Thyroid gland (tissue), 4 donors: ENCODE data around the gene DRD2.

Experiments used
- CTCF ChIP-seq, 6 experiments: fragments of 200-600 bp in 3 of 6; fragments of 450-650 bp in 3 of 6; sonication (generic) in 3 of 6; IDR thresholded peaks; one replicate each; pipeline ENCODE4 v1.5.1; 2016 to 2019; ENCODE audit warnings: antibody characterized with exemption in 6 of 6, mild to moderate bottlenecking in 2 of 6, inconsistent platforms in 1 of 6, moderate library complexity in 1 of 6
- POLR2A ChIP-seq, 2 donors: fragments of 450-650 bp; IDR thresholded peaks; one replicate each; pipeline ENCODE4 v1.6.1; 2017; ENCODE audit warnings: antibody characterized with exemption in 2 of 2, mild to moderate bottlenecking in 2 of 2, moderate library complexity in 1 of 2

DNA sequence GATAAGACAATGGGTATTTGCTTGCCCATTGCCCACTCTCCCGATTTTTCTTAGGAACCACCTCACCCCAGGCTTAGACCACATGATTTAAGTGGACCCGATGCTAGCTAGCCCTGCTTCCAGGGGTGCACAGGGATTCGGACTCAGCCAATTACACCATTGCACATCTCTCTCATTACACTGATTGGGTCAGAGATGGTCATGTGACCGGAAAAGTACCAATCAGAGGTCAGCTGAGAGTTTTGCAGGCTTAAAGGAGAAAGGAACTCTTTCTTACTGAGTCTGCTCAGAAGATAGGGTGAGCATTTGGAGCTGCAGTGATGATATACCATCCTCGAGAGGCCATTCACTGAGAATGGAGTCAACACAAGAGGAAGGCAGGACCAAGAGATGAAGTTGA lies 99.8 kb downstream of the DRD2 start:
- no peak for TF ChIP-seq CTCF (IDR thresholded peaks at IDR 0.05)
- TF ChIP-seq POLR2A (IDR thresholded peaks at IDR 0.05) = no peak
